NT2/D1 (cell line): ENCODE results near the gene CHRND.

ENCODE experiments used
- SUZ12 ChIP-seq: IDR thresholded peaks from 2 replicates; pipeline ENCODE4 v1.6.1; 2011; ENCODE audit not compliant: insufficient read length, insufficient read depth; ENCODE audit errors: extremely low read depth
- ZNF274 ChIP-seq: IDR thresholded peaks from 2 replicates; pipeline ENCODE4 v1.6.1; 2011; ENCODE audit warnings: mild to moderate bottlenecking, low read depth, low read length

GRCh38 chr2:232479341-232480200 lies 46.4 kb upstream of the CHRND start:
- TF ChIP-seq ZNF274: no peak
- TF ChIP-seq SUZ12: no peak
